Loucy (cell line): ENCODE results near the gene NR2F1-AS1.

Experiments
- H2AFZ ChIP-seq: fragments of 200-600 bp; sonication (generic); 2 replicates; pipeline ENCODE4 v1.6.0; 2016; ENCODE audit warnings: antibody characterized with exemption, mild to moderate bottlenecking, low read length, moderate library complexity
- H3F3A ChIP-seq: fragments of 200-600 bp; 2 replicates; pipeline ENCODE4 v1.6.0; 2016; ENCODE audit warnings: antibody characterized with exemption, low read depth, mild to moderate bottlenecking
- H3K27me3 ChIP-seq: fragments of 200-600 bp; sonication (generic); 2 replicates; pipeline ENCODE4 v1.6.1; 2014; ENCODE audit warnings: low read length, mild to moderate bottlenecking; ENCODE audit not compliant: insufficient read depth, poor library complexity, severe bottlenecking
- H3K36me3 ChIP-seq: fragments of 200-600 bp; sonication (generic); 2 replicates; pipeline ENCODE4 v1.6.1; 2016; ENCODE audit warnings: low read length; ENCODE audit not compliant: insufficient read depth
- H3K4me1 ChIP-seq: fragments of 200-600 bp; sonication (generic); 2 replicates; pipeline ENCODE4 v1.5.1; 2014; ENCODE audit warnings: low read length, mild to moderate bottlenecking; ENCODE audit not compliant: insufficient read depth, poor library complexity, severe bottlenecking
- H3K4me2 ChIP-seq: fragments of 200-600 bp; sonication (generic); 2 replicates; pipeline ENCODE4 v1.6.0; 2014; ENCODE audit warnings: antibody characterized with exemption, low read length, low read depth, mild to moderate bottlenecking; ENCODE audit not compliant: poor library complexity, severe bottlenecking
- H3K4me3 ChIP-seq: fragments of 200-600 bp; sonication (generic); 2 replicates; pipeline ENCODE4 v1.5.1; 2014; ENCODE audit warnings: low read length, mild to moderate bottlenecking, mixed read lengths; ENCODE audit not compliant: poor library complexity, severe bottlenecking
- H3K79me2 ChIP-seq: fragments of 200-600 bp; sonication (generic); 2 replicates; pipeline ENCODE4 v1.6.1; 2014; ENCODE audit warnings: low read length; ENCODE audit not compliant: insufficient read depth
- H3K9ac ChIP-seq: fragments of 200-600 bp; sonication (generic); 2 replicates; pipeline ENCODE4 v1.6.0; 2014; ENCODE audit warnings: mild to moderate bottlenecking, low read depth, low read length, moderate library complexity; ENCODE audit not compliant: poor library complexity, severe bottlenecking
- H3K9me2 ChIP-seq: fragments of 200-600 bp; sonication (generic); replicated peaks from 2 replicates; pipeline ENCODE4 v1.6.1; 2016; ENCODE audit warnings: low read depth, low read length, mixed read lengths
- H3K9me3 ChIP-seq: fragments of 200-600 bp; sonication (generic); 2 replicates; pipeline ENCODE4 v1.6.1; 2014; ENCODE audit warnings: mild to moderate bottlenecking, antibody characterized with exemption, low read length, low read depth; ENCODE audit not compliant: insufficient read depth
- H4K20me1 ChIP-seq: fragments of 200-600 bp; sonication (generic); 2 replicates; pipeline ENCODE4 v1.6.0; 2014; ENCODE audit warnings: antibody characterized with exemption, low read length, mild to moderate bottlenecking; ENCODE audit not compliant: insufficient read depth, poor library complexity, severe bottlenecking
- CTCF ChIP-seq: fragments of 200-600 bp; sonication (generic); conservative IDR thresholded peaks from 2 replicates; pipeline ENCODE4 v1.5.1; 2014; ENCODE audit warnings: mild to moderate bottlenecking, antibody characterized with exemption, low read length
- EZH2phosphoT487 ChIP-seq: fragments of 200-600 bp; IDR thresholded peaks from 2 replicates; pipeline ENCODE4 v1.6.1; 2018; ENCODE audit warnings: antibody characterized with exemption, mild to moderate bottlenecking, moderate library complexity, borderline replicate concordance

Gene NR2F1-AS1

DNA sequence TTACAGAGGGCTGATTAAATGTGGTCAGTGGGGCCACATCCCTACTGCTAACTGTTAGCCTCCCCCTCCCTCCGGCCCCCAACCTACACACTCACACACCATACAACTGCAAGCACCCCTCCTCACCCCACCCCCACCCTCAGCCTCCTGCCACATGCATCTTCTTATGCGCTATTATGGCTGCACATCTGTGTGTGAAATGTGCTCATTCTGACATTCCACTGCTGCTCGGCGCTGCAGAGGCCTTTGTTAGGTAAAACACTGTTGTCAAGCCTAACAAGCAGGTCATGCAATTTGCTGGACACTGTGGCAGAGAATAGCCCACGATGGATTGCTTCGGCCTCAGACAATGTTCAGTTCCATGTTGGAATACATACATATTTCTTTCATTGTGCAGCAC lies 173.6 kb downstream of the NR2F1-AS1 start:
- no peak overlapping the region for H3K4me2 ChIP-seq
- no peaks in the 10 kb centered on the region for H3K36me3 ChIP-seq
- no peak overlapping the region for H2AFZ ChIP-seq
- no peaks in the 10 kb centered on the region for H3K79me2 ChIP-seq
- H3K9ac ChIP-seq = no peak overlapping the region
- H4K20me1 ChIP-seq = no peaks in the 10 kb centered on the region
- H3K27me3 ChIP-seq = no peaks in the 10 kb centered on the region
- no peaks in the 10 kb centered on the region for H3F3A ChIP-seq
- no peak for TF ChIP-seq EZH2phosphoT487
- no peak for TF ChIP-seq CTCF
- H3K4me3 ChIP-seq = no peak overlapping the region
- no peaks in the 10 kb centered on the region for H3K4me1 ChIP-seq
- no peaks in the 10 kb centered on the region for H3K9me3 ChIP-seq
- no peaks in the 10 kb centered on the region for H3K9me2 ChIP-seq

GRCh38 chr5:93406971-93407401 lies 174.0 kb downstream of the NR2F1-AS1 start:
- H3K36me3 ChIP-seq = no peaks in the 10 kb centered on the region
- H3K4me2 ChIP-seq = no peak overlapping the region
- no peak overlapping the region for H3K4me3 ChIP-seq
- H3K27me3 ChIP-seq = no peaks in the 10 kb centered on the region
- H4K20me1 ChIP-seq = no peaks in the 10 kb centered on the region
- no peak overlapping the region for H3K9ac ChIP-seq
- TF ChIP-seq EZH2phosphoT487 (no peak), CTCF (no peak)
- no peaks in the 10 kb centered on the region for H3K79me2 ChIP-seq
- H3K4me1 ChIP-seq = no peaks in the 10 kb centered on the region
- H2AFZ ChIP-seq = no peak overlapping the region
- no peaks in the 10 kb centered on the region for H3K9me3 ChIP-seq
- no peaks in the 10 kb centered on the region for H3F3A ChIP-seq
- no peaks in the 10 kb centered on the region for H3K9me2 ChIP-seq

DNA sequence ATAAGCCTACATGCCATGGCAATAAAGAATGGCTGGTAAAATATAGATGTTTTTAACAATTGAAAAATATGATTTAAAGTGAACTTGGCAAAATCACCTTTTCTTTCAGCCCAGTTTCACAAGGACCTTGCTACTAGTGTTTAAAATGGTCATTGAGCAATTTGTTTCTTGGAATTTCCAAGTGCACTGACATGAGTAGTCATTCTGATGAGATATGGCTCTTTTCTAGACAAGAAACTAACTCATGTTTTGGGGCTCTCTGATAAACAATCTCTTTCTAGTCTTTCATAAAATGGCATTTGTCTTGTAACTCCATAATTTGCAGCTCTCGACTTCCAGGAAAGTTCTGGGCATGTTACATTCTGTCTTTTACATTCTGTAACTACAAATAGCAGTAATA lies 176.8 kb downstream of the NR2F1-AS1 start:
- Histone ChIP-seq H3K9me2 (no peaks in the 10 kb centered on the region), H3F3A (no peaks in the 10 kb centered on the region), H3K36me3 (no peaks in the 10 kb centered on the region), H3K4me3 (no peak overlapping the region), H3K27me3 (no peaks in the 10 kb centered on the region), H3K9me3 (no peaks in the 10 kb centered on the region), H3K4me1 (no peaks in the 10 kb centered on the region), H3K4me2 (no peak overlapping the region), H2AFZ (no peak overlapping the region), H3K79me2 (no peaks in the 10 kb centered on the region), H3K9ac (no peak overlapping the region), H4K20me1 (no peaks in the 10 kb centered on the region)
- TF ChIP-seq EZH2phosphoT487 = no peak
- TF ChIP-seq CTCF = no peak
